ENCODE measurements around the gene PIGM.

The PIGM gene

GRCh38 chr1:160068225-160068624 lies 36.4 kb upstream of the PIGM start:
- H3K4me3 ChIP-seq (ENCODE audit: low read length): no peak overlapping the region
- TF ChIP-seq, protein P1, sequence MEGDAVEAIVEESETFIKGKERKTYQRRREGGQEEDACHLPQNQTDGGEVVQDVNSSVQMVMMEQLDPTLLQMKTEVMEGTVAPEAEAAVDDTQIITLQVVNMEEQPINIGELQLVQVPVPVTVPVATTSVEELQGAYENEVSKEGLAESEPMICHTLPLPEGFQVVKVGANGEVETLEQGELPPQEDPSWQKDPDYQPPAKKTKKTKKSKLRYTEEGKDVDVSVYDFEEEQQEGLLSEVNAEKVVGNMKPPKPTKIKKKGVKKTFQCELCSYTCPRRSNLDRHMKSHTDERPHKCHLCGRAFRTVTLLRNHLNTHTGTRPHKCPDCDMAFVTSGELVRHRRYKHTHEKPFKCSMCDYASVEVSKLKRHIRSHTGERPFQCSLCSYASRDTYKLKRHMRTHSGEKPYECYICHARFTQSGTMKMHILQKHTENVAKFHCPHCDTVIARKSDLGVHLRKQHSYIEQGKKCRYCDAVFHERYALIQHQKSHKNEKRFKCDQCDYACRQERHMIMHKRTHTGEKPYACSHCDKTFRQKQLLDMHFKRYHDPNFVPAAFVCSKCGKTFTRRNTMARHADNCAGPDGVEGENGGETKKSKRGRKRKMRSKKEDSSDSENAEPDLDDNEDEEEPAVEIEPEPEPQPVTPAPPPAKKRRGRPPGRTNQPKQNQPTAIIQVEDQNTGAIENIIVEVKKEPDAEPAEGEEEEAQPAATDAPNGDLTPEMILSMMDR (conservative IDR thresholded peaks at IDR 0.05; ENCODE audit: low read length): no peak
- no peak for DNase-seq (ENCODE audit: low read depth)

DNA sequence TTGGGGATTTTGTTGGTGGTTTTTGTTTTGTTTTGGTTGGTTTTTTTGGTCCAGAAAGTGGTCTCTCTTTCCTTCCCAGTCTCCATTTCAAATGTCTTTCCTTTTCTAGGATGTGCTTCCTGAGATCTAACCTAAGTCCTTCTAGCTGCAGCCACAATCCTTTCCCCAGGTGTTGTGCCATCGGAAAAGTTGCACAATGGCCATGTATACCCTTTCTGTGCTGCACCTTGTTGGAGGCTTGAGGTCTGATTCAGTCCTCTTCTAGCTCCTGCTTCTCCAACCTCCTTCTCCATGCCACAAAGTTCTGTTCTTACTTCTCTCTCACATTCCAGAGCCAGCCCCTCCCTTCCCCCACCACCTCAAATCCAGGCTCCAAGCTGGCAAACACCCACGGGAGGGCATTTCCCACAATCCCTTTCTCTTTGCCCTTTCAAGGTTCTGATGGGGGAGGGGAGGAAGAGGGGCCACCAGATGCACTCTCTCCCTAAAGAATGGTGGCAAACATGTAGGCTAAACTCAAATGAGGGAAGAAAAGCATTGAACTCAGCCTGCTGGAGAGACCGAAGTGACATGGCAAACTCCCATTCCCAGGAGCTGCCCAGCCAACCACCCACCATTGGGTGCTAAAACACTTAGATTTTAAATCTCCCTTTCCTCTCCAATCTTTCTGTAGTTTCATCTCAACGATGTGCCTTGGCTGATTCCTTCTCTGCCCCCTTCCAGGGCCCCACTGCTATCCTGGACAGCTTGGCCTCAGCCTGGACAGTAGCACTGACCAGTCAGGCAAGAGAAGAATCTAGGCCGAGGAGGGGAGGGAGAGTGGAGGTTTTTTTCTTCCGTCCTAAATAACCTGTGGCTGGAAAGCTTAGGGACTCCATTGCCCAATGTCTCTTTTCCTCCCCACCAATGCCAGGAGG lies 35.3 kb upstream of the PIGM start:
- H3K4me3 ChIP-seq (ENCODE audit: low read length): no peak overlapping the region
- TF ChIP-seq, protein P1 (conservative IDR thresholded peaks at IDR 0.05; ENCODE audit: low read length): no peak
- DNase-seq (ENCODE audit: low read depth): no peak

DNA sequence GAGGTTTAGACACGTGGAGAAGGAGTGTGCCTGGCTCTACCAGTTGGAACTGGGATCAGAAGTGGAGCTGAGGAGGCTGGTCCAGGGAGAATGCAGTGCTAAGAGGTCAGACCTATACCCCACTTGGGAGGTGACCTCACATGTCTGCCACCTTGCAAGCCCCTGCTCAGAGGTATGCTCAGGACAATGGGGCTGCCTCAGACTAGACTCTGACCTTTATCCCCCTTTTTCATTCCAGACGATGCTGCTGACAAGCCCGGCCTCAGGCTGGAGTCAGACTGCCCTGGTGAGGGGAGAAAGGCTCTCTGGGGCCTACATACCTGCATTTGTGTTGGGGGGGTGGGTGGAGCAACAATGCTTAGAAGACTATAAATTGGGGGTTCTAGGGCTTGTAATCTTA lies 33.0 kb upstream of the PIGM start:
- DNase-seq (ENCODE audit: low read depth): no peak
- TF ChIP-seq, protein P1 (conservative IDR thresholded peaks at IDR 0.05; ENCODE audit: low read length): no peak
- no peak overlapping the region for H3K4me3 ChIP-seq (ENCODE audit: low read length)

DNA sequence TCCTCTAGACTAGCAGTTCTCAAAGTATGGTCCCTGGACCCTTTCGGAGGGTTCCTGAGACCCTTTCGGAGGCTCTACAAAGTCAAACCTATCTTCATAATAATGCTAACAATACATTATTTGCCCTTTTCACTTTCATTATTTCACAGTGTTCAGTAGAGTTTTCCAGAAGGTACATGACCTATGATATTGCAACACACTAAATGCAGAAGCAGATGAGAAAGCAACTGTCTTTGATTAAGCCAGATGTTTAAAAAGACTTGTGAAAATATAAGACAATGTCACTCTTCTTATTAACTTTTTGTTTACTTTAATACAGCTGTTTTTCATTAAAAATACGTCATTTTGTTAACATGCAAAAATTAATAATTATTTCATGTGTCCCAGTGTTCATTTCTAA lies 32.4 kb upstream of the PIGM start:
- peak; percentile 29 for DNase-seq (ENCODE audit: low read depth)
- H3K4me3 ChIP-seq (ENCODE audit: low read length): no peak overlapping the region
- TF ChIP-seq, protein P1 (conservative IDR thresholded peaks at IDR 0.05; ENCODE audit: low read length): no peak

DNA sequence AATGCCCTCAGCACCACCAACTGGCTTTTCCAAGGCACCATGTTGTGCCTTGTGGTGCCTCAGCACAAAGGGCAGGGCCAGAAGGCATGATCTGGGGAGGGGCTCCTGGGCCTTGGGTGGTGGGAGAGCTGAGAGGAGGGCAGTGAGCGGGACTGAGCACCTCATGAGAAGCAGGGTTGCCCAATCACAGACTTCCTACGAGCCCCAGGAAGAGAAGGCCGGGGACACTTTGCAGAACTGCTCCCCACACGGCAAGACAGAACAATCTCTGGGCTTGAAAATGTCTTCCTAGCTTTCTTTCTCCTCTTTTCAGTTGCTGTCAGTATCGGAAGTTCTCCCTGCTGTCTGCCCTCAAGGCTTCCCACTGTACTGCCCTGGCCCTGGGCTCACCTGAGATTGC lies 31.4 kb upstream of the PIGM start:
- no peak for DNase-seq (ENCODE audit: low read depth)
- H3K4me3 ChIP-seq (ENCODE audit: low read length): no peak overlapping the region
- TF ChIP-seq, protein P1 (conservative IDR thresholded peaks at IDR 0.05; ENCODE audit: low read length): no peak

DNA sequence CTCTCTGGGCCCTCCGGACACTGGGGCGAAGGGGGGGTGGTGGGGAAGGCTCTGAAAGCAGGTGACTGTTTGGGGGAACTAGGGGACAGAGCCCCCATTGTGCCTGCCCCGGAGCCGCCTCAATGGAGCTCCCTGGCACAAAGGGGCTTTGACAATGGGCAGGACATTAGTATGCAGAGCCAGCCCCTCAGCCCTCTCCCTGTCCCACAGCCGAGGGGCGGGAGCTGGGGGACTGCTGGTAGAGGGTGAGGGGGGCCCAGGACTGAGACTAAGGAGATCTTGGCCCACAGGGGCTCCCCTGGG lies 30.4 kb upstream of the PIGM start:
- DNase-seq (ENCODE audit: low read depth): no peak
- TF ChIP-seq, protein P1 (conservative IDR thresholded peaks at IDR 0.05; ENCODE audit: low read length): no peak
- H3K4me3 ChIP-seq (ENCODE audit: low read length): no peak overlapping the region

Measured in AG10803 (cell line).